HepG2 (cell line): ENCODE results near the gene ADPRS. TPM values are rescaled to one million over a fixed set of nuclear protein-coding genes. Genes with fewer than 3 reads are reported as not detected.
A peak's percentile ranks its signal among the peaks of the same experiment; 100 is the strongest.

Experiments used
- ATAC-seq: fragments of 200-7000 bp; cut with Tn5 transposase; 3 replicates; pipeline ENCODE4 v1.9.1; 2020; ENCODE audit warnings: mild to moderate bottlenecking, moderate library complexity
- BruUV-seq: library from RNA; stranded (reverse); fragments of 400-500 nt; replicated peaks from 2 replicates; lab custom pipeline; 2021; lab: Mats Ljungman, UMichigan
- CTCF ChIA-PET: fragments of 300-600 bp; formaldehyde crosslinking; extraction: SDS; loops from one replicate; lab custom pipeline; 2021; ENCODE audit warnings: low total read pairs, inconsistent platforms, low intra/inter-chr PET ratio; lab: Yijun Ruan, JAX
- POLR2A ChIA-PET: fragments of 350-600 bp; sonication (Branson Sonifier 250); formaldehyde crosslinking; loops from one replicate; lab custom pipeline; 2020; ENCODE audit warnings: antibody characterized with exemption, inconsistent platforms; lab: Yijun Ruan, JAX
- DNase-seq: peaks from one replicate; pipeline ENCODE4 v3.0.0-alpha.2; 2015; ENCODE audit warnings: low spot score
- FAIRE-seq: peaks from 3 replicates; lab custom pipeline; 2011; peaks lifted over from hg19 to GRCh38; lab: Jason Lieb, UNC
- H2AFZ ChIP-seq: one replicate; pipeline ENCODE4 v1.6.1; 2011; ENCODE audit warnings: low read length, inconsistent platforms
- H3K27ac ChIP-seq: fragments of 300-600 bp; 3 replicates; pipeline ENCODE4 v1.8.0; 2011; ENCODE audit warnings: mixed run types, mild to moderate bottlenecking, mixed read lengths, low read length, inconsistent platforms; ENCODE audit not compliant: insufficient read depth; ENCODE audit errors: extremely low read length
- H3K27me3 ChIP-seq, 2 experiments: fragments of 200-600 bp in 1 of 2; 2 replicates in 1 of 2; 3 replicates in 1 of 2; pipeline versions ENCODE4 v1.6.0 to v1.8.0; 2011; ENCODE audit warnings: low read length in 2 of 2, mild to moderate bottlenecking in 2 of 2, moderate library complexity in 2 of 2, inconsistent platforms in 1 of 2; ENCODE audit not compliant: insufficient read depth in 2 of 2, control insufficient read depth in 1 of 2
- H3K36me3 ChIP-seq, 2 experiments: fragments of 200-600 bp in 1 of 2; replicated peaks in 1 of 2; 2 replicates in 1 of 2; 3 replicates in 1 of 2; pipeline versions ENCODE4 v1.5.1 to v1.8.0; 2011; ENCODE audit warnings: low read length in 2 of 2, inconsistent platforms in 1 of 2; ENCODE audit not compliant: insufficient read depth in 2 of 2, control insufficient read depth in 1 of 2
- H3K4me1 ChIP-seq: 2 replicates; pipeline ENCODE4 v1.5.1; 2012; ENCODE audit warnings: low read length, inconsistent platforms; ENCODE audit not compliant: insufficient read depth
- H3K4me2 ChIP-seq: 2 replicates; pipeline ENCODE4 v1.6.0; 2011; ENCODE audit warnings: low read depth, low read length, inconsistent platforms
- H3K4me3 ChIP-seq, 3 experiments: fragments of 200-600 bp in 1 of 3; sonication (generic), shearing (Covaris generic) in 1 of 3; replicated peaks in 1 of 3; 2 replicates each; pipeline ENCODE4 v1.5.1; 2011 to 2016; ENCODE audit warnings: low read length in 3 of 3, inconsistent platforms in 2 of 3, low read depth in 2 of 3, mild to moderate bottlenecking in 2 of 3, control low read depth in 1 of 3, mixed read lengths in 1 of 3; ENCODE audit not compliant: insufficient read depth in 1 of 3
- H3K79me2 ChIP-seq: one replicate; pipeline ENCODE4 v1.6.1; 2011; ENCODE audit warnings: low read length, inconsistent platforms; ENCODE audit not compliant: insufficient read depth
- H3K9ac ChIP-seq: 2 replicates; pipeline ENCODE4 v1.6.0; 2011; ENCODE audit warnings: mild to moderate bottlenecking, low read depth, low read length, inconsistent platforms; ENCODE audit not compliant: insufficient read depth
- H3K9me3 ChIP-seq: 2 replicates; pipeline ENCODE4 v1.5.1; 2012; ENCODE audit warnings: mild to moderate bottlenecking, low read length
- H4K20me1 ChIP-seq: 2 replicates; pipeline ENCODE4 v1.6.0; 2011; ENCODE audit warnings: inconsistent platforms, mild to moderate bottlenecking, low read length, moderate library complexity; ENCODE audit not compliant: insufficient read depth
- ARNTL ChIP-seq: sonication (generic); formaldehyde crosslinking; IDR thresholded peaks from 2 replicates; pipeline ENCODE4 v1.4.0; 2020; ENCODE audit warnings: mild to moderate bottlenecking, missing genetic modification reagents
- CREM ChIP-seq, 2 experiments: sonication (generic) in 1 of 2; formaldehyde crosslinking in 1 of 2; IDR thresholded peaks; 2 replicates each; pipeline versions ENCODE4 v1.4.0 to v1.6.1; 2016 to 2020; ENCODE audit warnings: antibody characterized with exemption in 1 of 2, mild to moderate bottlenecking in 1 of 2, missing genetic modification reagents in 1 of 2
- E2F1 ChIP-seq: sonication (generic); formaldehyde crosslinking; IDR thresholded peaks from 2 replicates; pipeline ENCODE4 v1.5.0; 2020; ENCODE audit warnings: missing genetic modification reagents
- EED ChIP-seq: sonication (generic); formaldehyde crosslinking; IDR thresholded peaks from 2 replicates; pipeline ENCODE4 v1.5.0; 2020; ENCODE audit warnings: mild to moderate bottlenecking, missing genetic modification reagents
- HNRNPL ChIP-seq: fragments of 200-400 bp; formaldehyde crosslinking; IDR thresholded peaks from 2 replicates; pipeline ENCODE4 v1.6.1; 2017; ENCODE audit warnings: mild to moderate bottlenecking, low read depth, low read length
- MAFF ChIP-seq: IDR thresholded peaks from 2 replicates; pipeline ENCODE4 v1.6.1; 2011; ENCODE audit warnings: low read depth, low read length, improper control_type of control experiment
- MAFK ChIP-seq, 2 experiments: IDR thresholded peaks in 1 of 2; conservative IDR thresholded peaks in 1 of 2; 2 replicates each; pipeline ENCODE4 v1.6.1; 2011; ENCODE audit warnings: improper control_type of control experiment in 2 of 2, low read length in 2 of 2
- NCOA2 ChIP-seq: sonication (generic); formaldehyde crosslinking; IDR thresholded peaks from 2 replicates; pipeline ENCODE4 v1.8.0; 2022; ENCODE audit warnings: inconsistent platforms
- NR2C2 ChIP-seq: sonication (generic); formaldehyde crosslinking; IDR thresholded peaks from 2 replicates; pipeline ENCODE4 v1.4.0; 2020; ENCODE audit warnings: missing genetic modification reagents, mild to moderate bottlenecking, moderate library complexity, borderline replicate concordance
- PRDM4 ChIP-seq: sonication (generic); formaldehyde crosslinking; IDR thresholded peaks from 2 replicates; pipeline ENCODE4 v1.9.0; 2021; ENCODE audit warnings: missing genetic modification reagents, borderline replicate concordance
- ZBTB7B ChIP-seq: sonication (generic); formaldehyde crosslinking; IDR thresholded peaks from 2 replicates; pipeline ENCODE4 v1.4.0; 2020; ENCODE audit warnings: missing genetic modification reagents
- WGBS: methylation state at CpG from one replicate; pipeline ENCODE4 v1.1.6; 2017; ENCODE audit warnings: low lambda C conversion rate; 5-methylcytosine and 5-hydroxymethylcytosine counted together
- in situ Hi-C: cut with HindIII; loops from 2 replicates; pipeline ENCODE4 v1.10.0; 2017; ENCODE audit warnings: low pct_unique_long_range_greater_than_20kb; ENCODE audit not compliant: extremely low pct_ligation_motif_present
- intact Hi-C: fragments of 100-400 bp; cut with micrococcal nuclease; formaldehyde crosslinking; loops from one replicate; pipeline ENCODE4 v1.10.0; 2022; ENCODE audit not compliant: unreplicated experiment
- polyA plus RNA-seq, 8 experiments: library from polyadenylated mRNA; depleted of rRNA in 3 of 8; stranded (reverse) in 7 of 8; unstranded in 1 of 8; fragments of >200 nt; fragmentation: Illumina TruSeq in 4 of 8; extraction: Trizol in 4 of 8; gene quantifications; 2 replicates each; pipeline versions ENCODE4 v1.2.1 to v1.2.3, GENCODE V29; 2011 to 2016; ENCODE audit warnings: low read depth in 4 of 8, missing spikeins in 1 of 8, mixed read lengths in 1 of 8; ENCODE audit not compliant: insufficient read depth in 1 of 8
- total RNA-seq, 5 experiments: library from RNA; depleted of rRNA; stranded (reverse); fragments of >200 nt; fragmentation: Illumina TruSeq; extraction: Trizol; gene quantifications; 2 replicates each; pipeline ENCODE4 v1.2.3, GENCODE V29; 2016; ENCODE audit warnings: low read depth in 1 of 5

The ADPRS gene
- total and polyA plus RNA-seq, 2 of the 13 experiments (the other 11 are each of a cell fraction or from before 2014, with no cell fraction given): 30.6 to 36.4 TPM

- Histone ChIP-seq H3K4me3 (no peak overlapping the region), H3K36me3 (peaks cover 0 to 9% of the 10 kb centered on the region in 2 experiments; a peak in 3 of 5 replicates), H3K4me2 (no peak overlapping the region), H3K4me1 (no peaks in the 10 kb centered on the region), H3K9ac (no peak overlapping the region), H3K27ac (no peak overlapping the region), H3K27me3 (no peaks in the 10 kb centered on the region), H2AFZ (no peak overlapping the region), H3K9me3 (no peaks in the 10 kb centered on the region), H4K20me1 (no peaks in the 10 kb centered on the region), H3K79me2 (no peaks in the 10 kb centered on the region)
- CTCF ChIA-PET: no interaction called here
- no peak for ATAC-seq
- FAIRE-seq: no peak
- BruUV-seq: no TSS peak
- in situ Hi-C loops: no loop called here
- no peak for DNase-seq
- no peak for TF ChIP-seq ZBTB7B (CRISPR knock-in tag)
- TF ChIP-seq MAFK (conservative IDR thresholded peaks at IDR 0.05 in 1 of 2, IDR thresholded peaks at IDR 0.05 in 1 of 2; ENCODE audit: low read length in 2 of 2): peak; percentile 65 to 87; a peak in 3 of 4 replicates
- no peak for TF ChIP-seq HNRNPL
- peak; percentile 64 for TF ChIP-seq MAFF
- intact Hi-C loops: no loop called here
- POLR2A ChIA-PET: no interaction called here
These were observed 34.7 kb upstream of the ADPRS start for GRCh38 chr1:36053978-36054377.

GRCh38 chr1:36055706-36056105 is 33.0 kb upstream of the ADPRS start:
- Histone ChIP-seq H3K4me2 (no peak overlapping the region), H3K9ac (no peak overlapping the region), H3K27me3 (no peaks in the 10 kb centered on the region), H3K4me1 (no peaks in the 10 kb centered on the region), H4K20me1 (no peaks in the 10 kb centered on the region), H3K27ac (no peak overlapping the region), H3K9me3 (no peaks in the 10 kb centered on the region), H3K4me3 (no peak overlapping the region), H3K79me2 (no peaks in the 10 kb centered on the region), H2AFZ (no peak overlapping the region)
- FAIRE-seq: no peak
- ChIA-PET CTCF (no interaction called here), POLR2A (no interaction called here)
- intact Hi-C loops (no loop called here), in situ Hi-C loops (no loop called here)
- no peak for ATAC-seq
- TSS peak; percentile 25 for BruUV-seq
- 98% methylated on average over 5 of the region's 5 CpGs for WGBS
- no peak for TF ChIP-seq ARNTL (CRISPR knock-in tag)
- TF ChIP-seq EED: no peak
- TF ChIP-seq NR2C2 (CRISPR knock-in tag): no peak
- no peak for TF ChIP-seq CREM (IDR thresholded peaks at IDR 0.05)
- no peak for TF ChIP-seq CREM (CRISPR knock-in tag; IDR thresholded peaks at IDR 0.05)
- no peak for TF ChIP-seq PRDM4
- no peak for TF ChIP-seq E2F1 (CRISPR knock-in tag)
- TF ChIP-seq NCOA2 (CRISPR knock-in tag): no peak
- TF ChIP-seq, all 625 proteins: peak for 0
- peaks cover 0 to 9% of the 10 kb centered on the region in 2 experiments; a peak in 3 of 5 replicates for H3K36me3 ChIP-seq
- DNase-seq: no peak
